Lower lobe of right lung (tissue), 2 donors: ENCODE measurements around the gene RAB6B. TPM values are rescaled to one million over a fixed set of nuclear protein-coding genes. Genes with fewer than 3 reads are reported as not detected.

Experiments
- ATAC-seq, 2 donors: fragments of 200-7000 bp; cut with Tn5 transposase; one replicate each; pipeline ENCODE4 v1.9.1; 2020 to 2022; ENCODE audit warnings: mild to moderate bottlenecking in 2 of 2, moderate library complexity in 2 of 2
- DNase-seq: peaks from one replicate; pipeline ENCODE4 v3.0.0-alpha.2; 2020
- H3K27ac ChIP-seq: fragments of 200-600 bp; one replicate; pipeline ENCODE4 v1.8.0; 2022
- H3K27me3 ChIP-seq: fragments of 200-600 bp; one replicate; pipeline ENCODE4 v1.8.0; 2022; ENCODE audit warnings: low read depth
- H3K36me3 ChIP-seq: fragments of 200-600 bp; one replicate; pipeline ENCODE4 v1.8.0; 2022; ENCODE audit warnings: mild to moderate bottlenecking
- H3K4me1 ChIP-seq: fragments of 200-600 bp; one replicate; pipeline ENCODE4 v1.8.0; 2022
- H3K4me3 ChIP-seq: fragments of 200-600 bp; one replicate; pipeline ENCODE4 v1.8.0; 2022; ENCODE audit warnings: mild to moderate bottlenecking
- H3K9me3 ChIP-seq: fragments of 200-600 bp; one replicate; pipeline ENCODE4 v1.8.0; 2022
- CTCF ChIP-seq: fragments of 200-600 bp; IDR thresholded peaks from one replicate; pipeline ENCODE4 v1.8.0; 2022; ENCODE audit warnings: antibody characterized with exemption, mild to moderate bottlenecking
- intact Hi-C: fragments of 100-400 bp; cut with DNase I; formaldehyde crosslinking; loops from one replicate; pipeline ENCODE4 v1.11.0; 2022
- long read RNA-seq: library from polyadenylated mRNA; unstranded; transcript quantifications from one replicate; pipeline ENCODE4 v2.0.0, GENCODE V29; 2021
- total RNA-seq: library from RNA; stranded (reverse); fragmentation: NEBNext Ultra II Directional; extraction: Animal tissue kit (Norgen Biotek cat#: 25700); gene quantifications from one replicate; pipeline ENCODE4 v1.2.1, GENCODE V29; 2021
- donor health status: DM: no; HTN: yes; CAD: no; lungs with severe emphysema.

RAB6B gene
- 5.5 TPM for total RNA-seq
- long read RNA-seq, partial matches to known transcripts = 0 of 2 reads
- long read RNA-seq, other reads (novel, unspliced or antisense) = 2 of 2 reads

- no peak within 1 kb of the TSS for H3K27ac ChIP-seq
- intact Hi-C loops = no loop called here
- H3K4me1 ChIP-seq = peaks cover 20% of the 10 kb centered on the region
- H3K27me3 ChIP-seq = peaks cover 22% of the 10 kb centered on the region
- H3K36me3 ChIP-seq = no peaks in the 10 kb centered on the region
- H3K9me3 ChIP-seq = no peaks in the 10 kb centered on the region
- ATAC-seq (peak; percentile 81 to 89), DNase-seq (peak; percentile 46)
- TF ChIP-seq CTCF = no peak
- H3K4me3 ChIP-seq = peak within 1 kb of the TSS; percentile 60
These were observed at the start of gene RAB6B for GRCh38 chr3:133895208-133896001. Gene RAB6B (minus strand): TSS chr3:133895882. CDS start chr3:133895466, 416 bp downstream.

DNA sequence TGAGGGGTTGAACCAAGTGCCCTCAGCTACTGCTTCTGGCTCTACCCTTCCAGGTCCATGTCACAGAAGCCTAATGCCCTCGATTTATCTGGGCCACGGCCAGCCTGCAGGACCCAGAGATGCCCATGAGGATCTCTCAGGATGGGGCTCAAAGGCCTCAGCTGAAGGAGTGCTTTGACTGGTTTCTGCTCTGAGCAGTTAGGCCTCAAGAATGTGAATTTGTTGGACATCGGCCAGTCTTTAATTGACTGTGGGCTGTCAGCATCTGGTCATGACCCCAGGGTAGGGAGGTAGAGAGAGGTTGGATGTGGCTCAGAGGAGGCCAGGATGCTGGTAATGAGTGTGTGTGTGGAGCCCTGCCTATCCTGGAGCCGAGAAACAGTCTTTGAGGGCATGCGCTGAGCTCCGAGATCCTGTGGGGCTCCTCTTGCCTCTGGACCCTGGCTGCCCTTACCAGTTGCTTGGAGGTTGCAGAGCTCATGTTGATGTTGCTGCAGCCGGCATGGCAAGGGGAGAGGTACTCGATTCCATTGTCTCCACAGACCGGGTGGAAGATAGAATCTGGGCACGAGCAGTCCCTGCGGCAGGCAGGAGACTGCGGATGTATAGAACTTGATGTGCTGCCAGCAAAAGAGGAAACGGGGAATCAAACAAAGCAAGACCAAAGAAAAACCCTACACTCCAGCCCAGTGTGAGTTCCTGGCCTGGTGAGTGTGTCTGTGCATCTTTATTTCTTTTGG lies 49.1 kb upstream of the RAB6B start:
- Histone ChIP-seq H3K4me1 (peaks cover 72% of the 10 kb centered on the region), H3K36me3 (peaks cover 8% of the 10 kb centered on the region), H3K4me3 (no peak overlapping the region), H3K9me3 (no peaks in the 10 kb centered on the region), H3K27ac (peak overlapping the region; percentile 84), H3K27me3 (no peaks in the 10 kb centered on the region)
- DNase-seq (no peak), ATAC-seq (peak; percentile 43 to 46)
- TF ChIP-seq CTCF = no peak
- intact Hi-C loops = no loop called here

- peaks cover 12% of the 10 kb centered on the region for H3K36me3 ChIP-seq
- ATAC-seq (peak in 1 of 2 donors; percentile 17), DNase-seq (no peak)
- no peak overlapping the region for H3K4me3 ChIP-seq
- H3K9me3 ChIP-seq = no peaks in the 10 kb centered on the region
- intact Hi-C loops = no loop called here
- H3K27me3 ChIP-seq = no peaks in the 10 kb centered on the region
- H3K27ac ChIP-seq = peak overlapping the region; percentile 84
- TF ChIP-seq CTCF = no peak
- H3K4me1 ChIP-seq = peaks cover 70% of the 10 kb centered on the region
These were observed 48.5 kb upstream of the RAB6B start for GRCh38 chr3:133944181-133944580.

GRCh38 chr3:133943639-133944141 lies 48.0 kb upstream of the RAB6B start:
- DNase-seq (no peak), ATAC-seq (peak; percentile 46 to 47)
- peaks cover 17% of the 10 kb centered on the region for H3K36me3 ChIP-seq
- intact Hi-C loops = no loop called here
- H3K27me3 ChIP-seq = no peaks in the 10 kb centered on the region
- H3K9me3 ChIP-seq = no peaks in the 10 kb centered on the region
- H3K27ac ChIP-seq = peak overlapping the region; percentile 84
- TF ChIP-seq CTCF = no peak
- H3K4me1 ChIP-seq = peaks cover 65% of the 10 kb centered on the region
- no peak overlapping the region for H3K4me3 ChIP-seq

DNA sequence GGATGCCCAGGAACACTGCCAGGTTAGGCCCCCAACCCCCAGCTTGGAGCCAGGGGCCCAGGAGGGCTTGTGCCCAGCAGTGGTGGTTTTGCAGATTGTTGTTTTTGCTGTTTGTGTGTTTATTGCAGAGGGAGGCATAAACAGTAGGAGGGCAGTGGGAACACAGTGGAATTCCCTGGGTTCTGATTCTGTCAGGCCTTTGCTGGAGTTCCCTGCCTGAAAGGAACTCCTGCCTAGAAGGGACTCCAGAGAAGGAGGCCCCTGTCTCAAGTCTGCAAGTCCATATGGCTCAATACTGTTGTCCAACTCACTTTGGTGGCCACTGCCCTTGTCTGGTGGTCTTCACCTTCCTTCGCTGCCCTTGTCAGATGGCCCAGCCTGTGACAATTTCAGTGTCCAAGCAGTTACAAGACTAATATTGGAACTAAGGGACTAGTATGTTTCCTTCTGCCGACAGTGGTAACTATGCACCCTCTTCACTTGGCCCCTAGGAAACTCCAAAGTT lies 47.4 kb upstream of the RAB6B start:
- no peak for ATAC-seq
- no peak for TF ChIP-seq CTCF
- no peaks in the 10 kb centered on the region for H3K27me3 ChIP-seq
- peak overlapping the region; percentile 1 for H3K27ac ChIP-seq
- H3K36me3 ChIP-seq = peaks cover 23% of the 10 kb centered on the region
- intact Hi-C loops = no loop called here
- no peak overlapping the region for H3K4me3 ChIP-seq
- DNase-seq = no peak
- H3K4me1 ChIP-seq = peaks cover 59% of the 10 kb centered on the region
- H3K9me3 ChIP-seq = no peaks in the 10 kb centered on the region
